Ishikawa (cell line): Measurements from ENCODE around the gene DCAF8.

Source experiments
- CEBPB ChIP-seq: IDR thresholded peaks from 2 replicates; pipeline ENCODE4 v1.6.1; 2012
- CREB1 ChIP-seq: IDR thresholded peaks from 2 replicates; pipeline ENCODE4 v1.6.1; 2012; ENCODE audit warnings: low read depth
- EGR1 ChIP-seq: IDR thresholded peaks from 2 replicates; pipeline ENCODE4 v1.6.1; 2012
- EP300 ChIP-seq: IDR thresholded peaks from 2 replicates; pipeline ENCODE4 v1.6.1; 2012; ENCODE audit warnings: borderline replicate concordance
- FOXM1 ChIP-seq: IDR thresholded peaks from 2 replicates; pipeline ENCODE4 v1.6.1; 2012; ENCODE audit warnings: low read depth, borderline replicate concordance
- MAX ChIP-seq: IDR thresholded peaks from 2 replicates; pipeline ENCODE4 v1.6.1; 2012
- NFIC ChIP-seq: IDR thresholded peaks from 2 replicates; pipeline ENCODE4 v1.6.1; 2012
- RAD21 ChIP-seq: IDR thresholded peaks from 2 replicates; pipeline ENCODE4 v1.6.1; 2012; ENCODE audit warnings: low read depth
- REST ChIP-seq: IDR thresholded peaks from 2 replicates; pipeline ENCODE4 v1.6.1; 2012; ENCODE audit warnings: low read depth, mild to moderate bottlenecking
- YY1 ChIP-seq: IDR thresholded peaks from 2 replicates; pipeline ENCODE4 v1.6.1; 2012; ENCODE audit warnings: low read depth
- ZBTB7A ChIP-seq: IDR thresholded peaks from 2 replicates; pipeline ENCODE4 v1.6.1; 2012; ENCODE audit warnings: low read depth

- TF ChIP-seq REST (no peak), YY1 (no peak), MAX (no peak), EP300 (no peak), CREB1 (no peak), ZBTB7A (no peak), FOXM1 (no peak), RAD21 (no peak), NFIC (no peak), CEBPB (no peak), EGR1 (no peak)
Observed at GRCh38 chr1:160300173-160300572, 37.8 kb upstream of the DCAF8 start.
